Caco-2 (cell line): ENCODE results near the gene MID1IP1. TPM values are rescaled to one million over a fixed set of nuclear protein-coding genes. Genes with fewer than 3 reads are reported as not detected.

Source experiments
- BruUV-seq: library from RNA; stranded (reverse); fragments of 400-500 nt; replicated peaks from 2 replicates; lab custom pipeline; 2021; lab: Mats Ljungman, UMichigan
- CTCF ChIA-PET: fragments of 300-600 bp; sonication (Branson Sonifier 250); formaldehyde crosslinking; loops from one replicate; lab custom pipeline; 2022; ENCODE audit warnings: antibody characterized with exemption; lab: Charles Lee
- POLR2A ChIA-PET: fragments of 300-600 bp; sonication (Branson Sonifier 250); formaldehyde crosslinking; loops from one replicate; lab custom pipeline; 2022; ENCODE audit warnings: antibody characterized with exemption; lab: Charles Lee
- DNase-seq, 2 experiments: peaks; one replicate each; pipeline versions ENCODE4 v3.0.0 to v3.0.0-alpha.2; 2020 to 2022
- H3K27me3 ChIP-seq: replicated peaks from 2 replicates; pipeline ENCODE4 v1.6.0; 2011; ENCODE audit warnings: low read length; ENCODE audit not compliant: control insufficient read depth, insufficient read depth
- H3K36me3 ChIP-seq: 2 replicates; pipeline ENCODE4 v1.5.1; 2011; ENCODE audit warnings: low read length; ENCODE audit not compliant: control insufficient read depth, insufficient read depth
- H3K4me1 ChIP-seq: fragments of 250-450 bp; sonication (Bioruptor Pico); 2 replicates; pipeline ENCODE4 v1.5.1; 2020; ENCODE audit warnings: mild to moderate bottlenecking
- H3K4me3 ChIP-seq: 2 replicates; pipeline ENCODE4 v1.5.1; 2011; ENCODE audit warnings: low read depth, mild to moderate bottlenecking, control low read depth, low read length
- H3K9me3 ChIP-seq: fragments of 250-450 bp; sonication (Bioruptor Pico); 2 replicates; pipeline ENCODE4 v1.5.1; 2020; ENCODE audit warnings: mild to moderate bottlenecking, moderate library complexity
- H3K27ac Mint-ChIP-seq: one replicate; pipeline ENCODE4 v1.8.0; 2022; ENCODE audit warnings: mixed read lengths; ENCODE audit not compliant: unreplicated experiment
- H3K27me3 Mint-ChIP-seq: one replicate; pipeline ENCODE4 v1.8.0; 2022; ENCODE audit warnings: mixed read lengths; ENCODE audit not compliant: insufficient read depth, unreplicated experiment
- H3K36me3 Mint-ChIP-seq: one replicate; pipeline ENCODE4 v1.8.0; 2022; ENCODE audit warnings: mild to moderate bottlenecking, mixed read lengths; ENCODE audit not compliant: insufficient read depth, unreplicated experiment
- H3K4me1 Mint-ChIP-seq: one replicate; pipeline ENCODE4 v1.8.0; 2022; ENCODE audit warnings: low read depth, mixed read lengths; ENCODE audit not compliant: unreplicated experiment
- H3K4me3 Mint-ChIP-seq: one replicate; pipeline ENCODE4 v1.8.0; 2022; ENCODE audit warnings: mild to moderate bottlenecking, moderate library complexity, mixed read lengths; ENCODE audit not compliant: unreplicated experiment
- H3K9me3 Mint-ChIP-seq: one replicate; pipeline ENCODE4 v1.8.0; 2022; ENCODE audit warnings: mixed read lengths; ENCODE audit not compliant: unreplicated experiment
- CTCF ChIP-seq, 2 experiments: fragments of 200-600 bp in 1 of 2; IDR thresholded peaks; 1 replicate in 1 of 2; 2 replicates in 1 of 2; pipeline versions ENCODE4 v1.5.1 to v1.8.0; 2011 to 2022; ENCODE audit warnings: antibody characterized with exemption in 1 of 2, control low read depth in 1 of 2, inconsistent platforms in 1 of 2, low read depth in 1 of 2, low read length in 1 of 2, mild to moderate bottlenecking in 1 of 2, moderate library complexity in 1 of 2; ENCODE audit not compliant: insufficient read depth in 1 of 2, severe bottlenecking in 1 of 2, unreplicated experiment in 1 of 2
- intact Hi-C: fragments of 100-400 bp; cut with micrococcal nuclease; formaldehyde crosslinking; loops from one replicate; pipeline ENCODE4 v1.10.0; 2022; ENCODE audit not compliant: unreplicated experiment
- total RNA-seq: library from RNA; stranded (reverse); gene quantifications from 2 replicates; pipeline ENCODE4 v1.2.3, GENCODE V29; 2022

MID1IP1 gene
- total RNA-seq, 1 experiment from 2014 or later = 40.6 TPM

GRCh38 chrX:38845426-38845825 is 44.2 kb downstream of the MID1IP1 start:
- H3K4me1 Mint-ChIP-seq = peaks cover 15% of the 10 kb centered on the region
- no TSS peak for BruUV-seq
- POLR2A ChIA-PET = no interaction called here
- no peak for DNase-seq
- Histone ChIP-seq H3K4me3 (no peak overlapping the region), H3K9me3 (no peaks in the 10 kb centered on the region), H3K36me3 (no peaks in the 10 kb centered on the region), H3K4me1 (peaks cover 15% of the 10 kb centered on the region), H3K27me3 (no peaks in the 10 kb centered on the region)
- TF ChIP-seq CTCF (IDR thresholded peaks at IDR 0.05; ENCODE audit: insufficient read depth in 1 of 2, low read depth in 1 of 2, low read length in 1 of 2, severe bottlenecking in 1 of 2, unreplicated experiment in 1 of 2) = no peak
- no peak overlapping the region for H3K4me3 Mint-ChIP-seq
- no peak overlapping the region for H3K27ac Mint-ChIP-seq
- no peaks in the 10 kb centered on the region for H3K9me3 Mint-ChIP-seq
- no peaks in the 10 kb centered on the region for H3K27me3 Mint-ChIP-seq
- H3K36me3 Mint-ChIP-seq = no peaks in the 10 kb centered on the region
- intact Hi-C loops = no loop called here
- CTCF ChIA-PET = no interaction called here

- H3K4me1 Mint-ChIP-seq = peaks cover 15% of the 10 kb centered on the region
- Histone ChIP-seq H3K27me3 (no peaks in the 10 kb centered on the region), H3K4me1 (peaks cover 15% of the 10 kb centered on the region), H3K4me3 (no peak overlapping the region), H3K36me3 (no peaks in the 10 kb centered on the region), H3K9me3 (no peaks in the 10 kb centered on the region)
- DNase-seq = no peak
- POLR2A ChIA-PET = no interaction called here
- no peaks in the 10 kb centered on the region for H3K9me3 Mint-ChIP-seq
- H3K27me3 Mint-ChIP-seq = no peaks in the 10 kb centered on the region
- no peak overlapping the region for H3K27ac Mint-ChIP-seq
- BruUV-seq = no TSS peak
- peak overlapping the region; percentile 27 for H3K4me3 Mint-ChIP-seq
- CTCF ChIA-PET = no interaction called here
- no peaks in the 10 kb centered on the region for H3K36me3 Mint-ChIP-seq
- no peak for TF ChIP-seq CTCF (IDR thresholded peaks at IDR 0.05; ENCODE audit: insufficient read depth in 1 of 2, low read depth in 1 of 2, low read length in 1 of 2, severe bottlenecking in 1 of 2, unreplicated experiment in 1 of 2)
- intact Hi-C loops = no loop called here
Measured at GRCh38 chrX:38847206-38847902, 46.1 kb downstream of the MID1IP1 start.

GRCh38 chrX:38847903-38848230 is 46.6 kb downstream of the MID1IP1 start:
- no peak for TF ChIP-seq CTCF (IDR thresholded peaks at IDR 0.05; ENCODE audit: insufficient read depth in 1 of 2, low read depth in 1 of 2, low read length in 1 of 2, severe bottlenecking in 1 of 2, unreplicated experiment in 1 of 2)
- Histone ChIP-seq H3K4me3 (no peak overlapping the region), H3K36me3 (no peaks in the 10 kb centered on the region), H3K27me3 (no peaks in the 10 kb centered on the region), H3K4me1 (peaks cover 15% of the 10 kb centered on the region), H3K9me3 (no peaks in the 10 kb centered on the region)
- intact Hi-C loops = no loop called here
- Mint-ChIP-seq H3K9me3 (no peaks in the 10 kb centered on the region), H3K27ac (no peak overlapping the region), H3K4me1 (peaks cover 15% of the 10 kb centered on the region), H3K4me3 (no peak overlapping the region), H3K27me3 (no peaks in the 10 kb centered on the region), H3K36me3 (no peaks in the 10 kb centered on the region)
- DNase-seq = no peak
- BruUV-seq = no TSS peak
- CTCF ChIA-PET = no interaction called here
- POLR2A ChIA-PET = no interaction called here
